GM19035 (cell line): ENCODE results near the gene ASMTL.
"Not testable (repeated sequence)": the region's sequence is repeated elsewhere in the genome, so short reads cannot be mapped to it uniquely, and the experiment has no call there.

Experiments used
- ATAC-seq: cut with Tn5 transposase; IDR thresholded peaks from one replicate; pipeline ENCODE4 v1.9.1; 2021; ENCODE audit not compliant: unreplicated experiment

The ASMTL gene

DNA sequence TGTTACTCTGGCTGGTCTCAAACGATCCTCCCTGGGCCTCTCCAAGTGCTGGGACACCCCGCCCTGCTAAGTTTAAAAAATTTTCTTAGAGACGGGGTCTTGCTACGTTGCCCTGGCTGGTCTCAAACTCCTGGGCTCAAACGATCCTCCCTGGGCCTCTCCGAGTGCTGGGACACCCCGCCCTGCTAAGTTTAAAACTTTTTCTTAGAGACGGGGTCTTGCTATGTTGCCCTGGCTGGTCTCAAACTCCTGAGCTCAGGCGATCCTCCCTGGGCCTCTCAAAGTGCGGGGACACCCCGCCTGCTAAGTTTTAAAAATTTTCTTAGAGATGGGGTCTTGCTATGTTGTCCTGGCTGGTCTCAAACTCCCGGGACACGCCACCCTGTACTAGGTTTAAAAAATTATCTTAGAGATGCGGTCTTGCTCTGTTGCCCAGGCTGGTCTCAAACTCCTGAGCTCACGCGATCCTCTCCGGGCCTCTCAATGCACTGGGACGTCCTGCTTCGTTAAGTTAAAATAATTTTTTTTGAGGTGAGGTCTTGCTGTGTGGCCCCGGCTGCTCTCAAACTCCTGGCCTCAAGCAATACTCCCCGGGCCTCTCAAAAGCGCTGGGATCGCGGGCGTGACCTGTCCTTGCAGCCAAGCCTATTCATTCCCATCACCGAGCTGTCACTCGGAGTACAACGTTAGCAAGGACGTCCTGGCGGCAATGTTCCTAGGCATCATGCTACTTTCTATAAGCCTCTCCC is 61.9 kb downstream of the ASMTL start:
- no peak for ATAC-seq

DNA sequence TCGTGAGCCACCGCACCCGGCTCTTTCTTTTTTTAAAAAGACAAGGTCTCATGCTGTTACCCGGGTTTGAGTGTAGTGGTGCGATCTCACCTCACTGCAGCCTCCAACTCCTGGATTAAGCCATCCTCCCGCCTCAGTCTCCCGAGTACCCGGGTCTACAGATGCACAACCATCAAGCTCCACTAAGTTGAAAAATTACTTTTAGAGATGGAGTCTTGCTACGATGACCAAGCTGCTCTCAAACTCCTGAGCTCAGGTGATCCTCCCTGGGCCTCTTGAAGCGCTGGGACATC is 62.8 kb downstream of the ASMTL start:
- ATAC-seq, result no peak

DNA sequence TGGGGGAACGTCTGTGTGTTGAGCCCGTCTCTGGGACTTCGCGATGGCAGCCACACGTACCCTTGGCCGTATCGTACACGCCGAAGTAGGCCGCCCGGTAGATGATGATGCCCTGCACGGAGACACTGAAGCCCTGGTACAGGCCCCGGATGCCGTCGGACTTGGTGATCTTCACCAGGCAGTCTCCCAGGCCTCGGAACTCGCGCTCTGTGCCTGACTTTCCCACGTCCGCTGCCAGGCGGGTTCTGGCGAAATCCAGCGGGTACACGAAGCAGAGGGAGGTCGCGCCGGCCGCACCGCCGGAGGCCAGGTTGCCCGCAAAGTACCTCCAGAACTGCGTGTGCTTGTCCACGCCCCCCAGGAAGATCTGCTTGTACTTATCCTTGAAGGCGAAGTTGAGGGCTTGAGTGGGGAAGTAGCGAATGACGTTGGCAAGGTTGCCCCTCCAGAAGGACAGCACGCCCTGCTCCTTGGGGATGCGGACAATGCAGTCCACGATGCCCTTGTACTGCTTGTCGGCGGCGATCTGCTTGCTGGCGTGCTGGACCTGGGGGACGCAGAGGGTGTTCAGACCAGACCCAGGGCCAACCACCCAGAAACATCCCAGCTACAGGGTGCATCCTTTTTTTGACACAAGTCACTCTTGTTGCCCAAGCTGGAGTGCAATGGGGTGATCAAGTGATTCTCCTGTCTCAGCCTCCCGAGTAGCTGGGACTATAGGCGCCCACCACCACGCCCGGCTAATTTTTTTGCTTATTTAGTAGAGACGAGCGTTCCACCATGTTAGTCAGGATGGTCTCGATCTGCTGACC is 63.3 kb downstream of the ASMTL start:
- ATAC-seq, result no peak

DNA sequence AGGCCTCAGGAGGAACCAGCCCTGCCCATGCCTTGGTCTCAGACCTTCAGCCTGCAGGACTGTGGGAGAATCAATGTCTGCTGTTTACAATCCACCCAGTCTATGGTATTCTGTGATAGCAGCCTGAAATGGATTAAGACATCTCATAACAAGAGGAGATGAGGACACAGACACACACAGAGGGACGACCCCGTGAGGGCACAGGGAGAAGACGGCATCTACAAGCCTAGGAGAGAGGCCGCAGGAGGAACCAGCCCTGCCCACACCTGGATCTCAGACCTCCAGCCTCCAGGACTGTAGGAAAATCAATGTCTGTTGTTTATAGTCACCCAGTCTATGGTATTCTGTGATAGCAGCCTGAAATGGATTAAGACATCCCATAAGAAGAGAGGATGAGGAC is 64.1 kb downstream of the ASMTL start:
- no peak for ATAC-seq

DNA sequence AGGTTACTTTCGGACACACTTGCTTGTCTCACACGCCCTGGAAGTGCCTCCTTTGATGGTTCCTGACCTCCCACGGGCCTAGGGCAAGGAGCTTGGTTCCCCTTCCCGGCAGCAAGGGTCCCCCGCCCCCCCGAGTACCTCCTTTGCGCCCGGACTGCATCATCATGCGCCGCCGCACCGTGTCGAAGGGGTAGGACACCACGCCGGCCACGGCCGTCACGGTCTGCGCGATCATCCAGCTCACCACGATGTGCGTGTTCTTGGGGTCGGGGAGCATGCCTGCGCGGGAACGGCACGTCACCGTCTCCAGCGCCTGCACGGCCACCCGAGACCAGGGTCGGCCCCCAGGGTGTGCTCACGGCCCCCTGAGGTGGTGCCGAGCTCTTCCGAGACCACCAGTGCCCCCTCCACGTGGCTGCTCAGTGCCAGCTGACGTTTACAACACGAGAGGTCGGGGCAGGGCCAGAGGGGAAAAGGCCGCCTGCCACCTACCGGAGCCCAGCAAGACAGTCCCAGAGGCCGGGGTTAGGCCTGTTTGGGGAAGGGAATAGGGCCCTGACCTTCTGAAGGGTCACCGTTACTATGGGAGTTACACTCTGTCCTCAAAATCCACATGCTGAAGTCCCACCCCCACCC is 65.5 kb downstream of the ASMTL start:
- ATAC-seq, result no peak

DNA sequence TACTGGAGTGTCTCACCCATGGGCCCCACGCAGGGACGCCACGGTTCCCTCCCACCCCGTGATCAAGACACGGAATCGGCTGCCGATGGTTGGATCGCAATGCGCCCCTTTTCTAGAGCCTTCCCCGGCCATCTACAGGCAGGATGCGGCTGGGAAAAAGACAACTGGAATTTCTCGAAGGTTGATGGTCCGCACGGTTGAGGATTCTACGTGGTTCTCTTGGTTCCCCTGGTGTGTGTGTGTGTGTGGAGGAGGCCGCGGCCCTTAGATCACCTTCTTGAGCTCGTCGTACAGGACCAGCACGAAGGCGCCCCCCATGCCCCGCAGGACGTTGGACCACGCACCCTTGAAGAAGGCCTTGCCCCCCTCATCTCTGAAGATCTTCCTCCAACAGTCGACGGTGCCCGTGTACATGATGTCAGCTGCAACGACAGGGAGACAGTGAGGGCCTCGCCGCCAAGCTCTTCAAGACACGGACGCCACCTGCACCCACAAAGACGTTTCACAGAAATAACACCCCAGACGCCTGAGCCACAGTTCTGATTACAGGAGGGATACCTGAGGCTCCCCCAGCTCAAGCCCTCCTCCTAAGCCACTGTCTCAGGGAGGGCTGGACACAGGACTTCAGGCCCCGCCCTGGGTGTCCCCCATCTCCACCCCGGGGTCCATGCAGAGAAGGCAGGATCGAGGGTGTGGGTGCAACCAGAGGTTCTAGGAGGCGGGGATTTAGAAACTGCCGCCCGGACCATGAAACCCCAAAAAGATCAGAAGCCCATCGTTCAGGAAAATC is 66.2 kb downstream of the ASMTL start:
- ATAC-seq, result no peak

DNA sequence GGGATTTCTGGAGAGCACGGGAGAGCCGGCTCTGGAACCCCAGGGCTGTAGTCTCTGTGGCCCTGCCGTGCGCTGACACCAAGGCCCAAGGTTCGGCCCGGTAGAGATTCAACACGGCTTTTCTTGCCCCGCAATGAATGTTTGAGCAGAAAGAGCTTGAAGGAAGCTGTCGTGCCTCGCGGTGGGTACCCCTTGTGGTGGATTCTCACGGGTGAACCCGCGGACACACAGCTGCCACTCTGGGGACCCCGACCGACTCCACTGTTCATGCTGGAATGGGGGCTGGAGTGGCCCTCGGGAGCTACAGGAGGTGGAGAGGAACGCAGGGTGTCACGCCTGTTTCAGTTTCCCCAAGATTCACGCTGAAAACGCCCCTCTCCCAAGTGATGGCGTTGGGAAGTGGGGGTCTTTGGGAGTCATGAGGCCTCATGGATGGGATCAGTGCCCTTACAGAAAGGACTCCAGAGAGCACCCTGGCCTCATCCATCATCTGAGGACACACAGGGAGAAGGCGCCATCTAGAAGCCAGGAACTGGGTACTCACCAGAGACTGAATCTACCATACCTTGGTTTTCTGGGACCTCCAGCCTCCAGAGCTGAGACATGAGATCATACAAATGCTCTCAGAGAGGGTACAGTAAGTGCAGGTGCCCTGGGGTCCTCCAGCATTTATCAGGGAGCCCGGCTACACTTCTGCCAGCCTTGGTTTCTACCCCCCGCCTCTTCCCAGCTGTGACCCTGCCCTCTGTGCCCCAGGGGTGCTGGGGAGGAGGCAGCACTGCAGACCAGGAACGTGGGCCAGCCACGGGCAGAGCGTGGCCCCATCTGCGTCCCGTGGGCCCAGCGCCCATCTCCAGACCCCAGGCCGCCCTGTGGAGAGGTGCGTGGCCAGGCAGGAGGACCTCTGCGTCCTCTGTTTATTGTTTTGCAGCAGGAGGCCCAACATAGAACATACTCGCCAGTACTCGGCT is 67.2 kb downstream of the ASMTL start:
- ATAC-seq, result no peak

DNA sequence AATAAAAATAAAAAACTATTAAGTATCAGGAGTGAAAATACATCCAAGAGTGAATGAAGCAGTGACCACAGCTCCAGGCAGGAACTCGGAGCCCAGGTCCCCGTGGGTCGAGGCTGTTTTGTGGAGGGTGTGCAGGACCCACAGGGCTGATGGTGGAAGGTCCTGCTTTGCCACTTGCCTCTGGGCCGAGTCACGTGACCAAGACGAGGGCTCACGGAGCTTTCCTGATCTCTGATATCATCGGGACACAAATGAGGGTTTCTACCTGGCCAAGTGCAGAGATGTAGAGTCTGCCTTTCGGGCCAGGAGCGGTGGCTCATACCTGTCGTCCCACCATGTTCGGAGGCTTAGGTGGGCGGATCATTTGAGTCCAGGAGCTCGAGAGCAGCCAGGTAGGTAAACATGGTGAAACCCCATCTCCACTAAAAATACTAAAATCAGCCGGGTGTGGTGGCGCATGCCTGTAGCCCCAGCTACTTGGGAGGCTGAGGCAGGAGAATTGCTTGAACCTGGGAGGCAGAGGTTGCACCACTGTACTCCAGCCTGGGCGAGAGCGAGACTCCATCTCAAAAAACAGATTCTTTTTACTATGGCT is 68.0 kb downstream of the ASMTL start:
- no peak for ATAC-seq

DNA sequence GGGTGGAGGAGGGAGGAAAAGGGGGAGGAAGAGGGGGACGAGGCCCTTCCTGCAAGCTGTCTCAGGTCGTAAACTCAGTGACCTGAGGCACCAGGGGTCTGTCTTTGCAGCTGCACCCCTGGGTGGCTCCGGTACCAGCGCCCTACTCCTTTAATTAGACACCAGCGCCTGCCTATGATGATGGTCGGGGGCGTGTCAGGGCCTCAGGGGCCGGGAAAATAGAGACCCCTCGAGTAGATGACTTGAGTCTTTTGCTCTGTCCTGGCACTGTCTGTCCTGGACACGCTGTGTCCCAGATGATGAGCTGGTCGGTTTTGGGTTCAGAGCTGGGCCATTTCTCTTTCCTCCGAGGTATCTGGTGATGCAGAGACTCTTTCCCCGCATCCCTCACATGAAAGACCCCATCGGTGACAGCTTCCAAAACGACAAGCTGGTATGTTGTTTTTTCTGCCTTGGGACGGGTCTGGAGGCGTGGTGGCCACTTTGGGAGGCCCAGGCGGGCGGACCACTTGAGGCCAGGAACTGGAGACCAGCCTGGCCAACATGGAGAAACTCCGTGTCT is 72.0 kb downstream of the ASMTL start:
- ATAC-seq, result no peak

DNA sequence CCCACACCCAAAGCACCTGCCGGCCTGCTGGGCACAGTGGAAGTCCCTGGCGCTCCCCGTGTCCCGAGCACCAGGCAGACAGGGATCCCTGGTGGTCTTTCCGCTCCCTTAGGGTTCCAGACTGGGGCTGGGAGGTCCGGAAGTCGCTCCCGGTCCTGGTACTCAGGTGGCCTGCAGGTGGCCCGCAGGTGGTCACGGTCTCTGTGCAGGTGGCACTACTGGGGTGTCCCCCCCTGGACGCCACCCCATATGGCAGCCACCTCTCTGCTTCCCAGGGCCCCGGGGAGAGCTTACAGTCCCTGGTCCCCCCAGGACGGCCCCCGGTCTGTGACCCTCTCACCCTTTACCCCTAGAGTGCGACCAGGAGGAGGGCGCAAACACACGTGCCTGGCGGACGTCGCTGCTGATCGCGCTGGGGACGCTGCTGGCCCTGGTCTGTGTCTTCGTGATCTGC is 74.4 kb downstream of the ASMTL start:
- ATAC-seq, result no peak

DNA sequence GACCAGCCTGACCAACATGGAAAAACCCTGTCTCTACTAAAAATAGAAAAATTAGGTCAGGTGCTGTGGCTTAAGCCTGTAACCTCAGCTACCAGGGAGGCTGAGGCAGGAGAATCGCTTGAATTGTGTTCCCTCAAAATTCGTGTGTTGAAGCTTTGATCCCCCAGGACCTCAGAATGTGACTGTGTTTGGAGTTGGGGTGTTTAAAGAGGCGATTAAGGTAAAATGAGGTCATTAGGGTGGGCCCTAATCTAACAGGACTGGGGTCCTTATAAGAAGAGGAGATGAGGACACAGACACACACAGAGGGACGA is 84.4 kb downstream of the ASMTL start:
- ATAC-seq, result no peak

DNA sequence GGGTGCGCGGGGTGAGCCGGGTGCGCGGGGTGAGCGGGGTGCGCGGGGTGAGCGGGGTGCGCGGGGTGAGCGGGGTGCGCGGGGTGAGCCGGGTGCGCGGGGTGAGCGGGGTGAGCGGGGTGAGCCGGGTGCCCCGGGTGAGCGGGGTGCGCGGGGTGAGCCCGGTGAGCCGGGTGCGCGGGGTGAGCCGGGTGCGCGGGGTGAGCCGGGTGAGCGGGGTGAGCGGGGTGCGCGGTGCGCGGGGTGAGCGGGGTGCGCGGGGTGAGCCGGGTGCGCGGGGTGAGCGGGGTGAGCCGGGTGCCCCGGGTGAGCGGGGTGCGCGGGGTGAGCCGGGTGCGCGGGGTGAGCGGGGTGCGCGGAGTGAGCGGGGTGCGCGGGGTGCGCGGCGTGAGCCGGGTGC is 86.3 kb downstream of the ASMTL start:
- ATAC-seq, result not testable (repeated sequence)

DNA sequence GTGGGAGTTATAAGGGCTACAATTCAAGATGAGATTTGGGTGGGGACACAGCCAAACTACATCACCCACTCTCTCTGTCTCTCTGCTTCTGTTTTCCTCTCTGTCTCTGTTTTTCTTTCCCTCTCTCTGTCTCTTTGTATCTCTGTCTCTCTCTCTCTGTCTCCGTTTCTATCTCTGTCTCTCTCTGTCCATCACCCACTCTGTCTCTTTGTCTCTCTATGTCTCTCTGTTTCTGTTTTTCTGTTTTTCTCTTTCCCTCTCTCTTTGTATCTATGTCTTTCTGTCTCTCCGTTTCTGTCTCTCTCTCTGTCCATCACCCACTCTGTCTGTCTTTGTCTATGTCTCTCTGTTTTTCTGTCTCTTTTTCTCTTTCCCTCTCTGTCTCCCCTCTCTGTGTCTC is 90.8 kb downstream of the ASMTL start:
- ATAC-seq, result no peak

DNA sequence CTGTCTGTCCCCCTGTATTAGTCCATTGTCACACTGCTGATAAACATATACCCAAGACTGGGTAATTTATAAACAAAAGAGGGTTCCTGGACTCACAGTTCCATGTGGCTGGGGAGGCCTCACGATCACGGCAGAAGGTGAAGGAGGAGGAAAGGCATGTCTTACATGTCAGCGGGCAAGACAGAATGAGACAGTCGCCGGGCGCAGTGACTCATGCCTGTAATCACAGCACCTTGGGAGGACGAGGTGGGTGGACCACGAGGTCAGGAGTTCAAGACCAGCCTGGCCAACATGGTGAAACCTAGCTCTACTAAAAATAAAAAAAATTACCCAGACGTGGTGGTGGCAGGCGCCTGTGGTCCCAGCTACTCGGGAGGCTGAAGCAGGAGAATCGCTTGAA is 91.4 kb downstream of the ASMTL start:
- ATAC-seq, result no peak

DNA sequence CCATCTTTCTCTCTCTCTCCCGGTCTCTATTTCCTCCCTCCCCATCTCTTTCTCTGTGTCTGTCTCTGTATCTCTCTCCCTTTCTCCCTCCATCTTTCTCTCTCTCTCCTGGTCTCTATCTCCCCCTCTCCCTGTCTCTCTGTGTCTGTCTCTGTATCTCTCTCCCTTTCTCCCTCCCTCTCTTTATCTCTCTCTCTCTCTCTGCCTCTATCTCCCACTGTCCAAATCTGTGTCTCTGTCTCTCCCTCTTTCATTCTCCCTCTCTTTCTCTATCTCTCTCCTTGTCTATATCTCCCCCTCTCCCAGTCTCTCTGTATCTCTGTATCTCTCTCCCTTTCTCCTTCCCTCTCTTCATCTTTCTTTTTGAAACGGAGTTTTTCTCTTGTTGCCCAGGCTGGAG is 92.5 kb downstream of the ASMTL start:
- ATAC-seq, result no peak

DNA sequence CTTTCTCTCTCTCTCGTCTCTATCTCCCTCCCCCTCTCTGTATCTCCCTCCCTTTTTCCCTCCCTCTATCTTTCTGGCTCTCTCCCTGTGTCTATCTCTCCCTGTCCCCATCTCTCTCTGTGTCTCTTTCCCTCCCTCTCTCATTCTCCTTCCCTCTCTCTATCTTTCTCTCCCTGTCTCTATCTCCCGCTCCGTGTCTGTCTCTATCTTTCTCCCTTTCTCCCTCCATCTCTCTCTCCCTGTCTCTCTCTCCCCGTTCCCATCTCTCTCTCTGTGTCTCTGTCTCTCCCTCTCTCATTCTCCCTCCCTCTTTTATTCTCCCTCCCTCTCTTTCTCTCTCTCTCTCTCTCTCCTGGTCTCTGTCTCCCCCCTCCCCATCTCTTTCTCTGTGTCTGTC is 93.2 kb downstream of the ASMTL start:
- ATAC-seq, result no peak

DNA sequence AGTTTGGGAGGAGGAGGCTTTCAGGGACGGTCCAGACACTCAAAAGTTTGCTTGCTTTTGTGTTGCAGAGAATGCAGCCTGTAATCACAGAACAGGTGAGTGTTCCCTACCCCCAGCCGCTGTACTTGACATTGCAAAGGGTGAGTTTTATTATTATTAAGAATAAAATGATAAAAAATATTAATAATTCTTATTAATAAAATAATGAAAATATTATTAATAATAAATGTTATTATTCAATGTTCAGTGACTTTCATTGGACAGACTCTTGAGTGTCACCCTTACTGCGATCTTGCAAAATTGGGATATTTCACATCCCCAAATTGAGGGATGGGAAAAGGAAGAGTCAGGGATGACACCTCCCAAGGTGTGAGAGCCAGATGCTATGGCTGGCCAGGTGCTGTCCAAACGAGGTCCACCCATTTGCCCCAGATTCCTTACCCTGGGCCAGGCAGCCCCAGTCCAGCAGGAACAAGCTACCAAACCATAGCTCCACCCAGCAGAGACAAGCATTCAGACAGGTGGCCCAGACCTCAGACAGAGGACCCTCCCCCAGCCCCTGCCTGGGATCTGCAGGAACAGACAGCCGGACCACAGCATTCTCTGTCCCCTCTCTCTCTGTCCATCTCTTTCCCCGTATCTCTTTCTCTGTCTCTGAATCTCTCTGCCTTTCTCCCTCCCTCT is 93.8 kb downstream of the ASMTL start:
- no peak for ATAC-seq

DNA sequence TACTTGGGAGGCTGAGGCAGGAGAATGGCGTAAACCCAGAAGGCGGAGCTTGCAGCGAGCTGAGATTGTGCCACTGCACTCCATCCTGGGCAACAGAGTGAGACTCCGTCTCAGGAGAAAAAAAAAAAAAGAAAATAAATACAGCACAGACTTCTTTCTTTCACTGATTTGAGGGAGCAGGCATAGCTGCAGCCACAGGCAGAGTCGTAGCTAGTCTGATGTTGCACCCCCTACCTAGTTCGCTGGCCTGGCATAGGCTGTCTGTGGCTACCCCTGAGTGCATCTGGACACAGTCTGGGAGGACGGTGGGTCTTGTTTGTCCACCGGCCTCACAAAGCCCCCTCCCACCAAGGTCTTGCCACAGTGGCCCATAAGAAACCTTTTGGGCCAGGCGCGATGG is 94.7 kb downstream of the ASMTL start:
- ATAC-seq, result no peak
